HG02938 (cell line): ENCODE measurements around the gene CDKAL1.
"Not testable (repeated sequence)": the region's sequence is repeated elsewhere in the genome, so short reads cannot be mapped to it uniquely, and the experiment has no call there.

Experiments
- ATAC-seq: cut with Tn5 transposase; IDR thresholded peaks from one replicate; pipeline ENCODE4 v1.9.1; 2021; ENCODE audit warnings: mild to moderate bottlenecking, moderate library complexity; ENCODE audit not compliant: unreplicated experiment

Gene CDKAL1

DNA sequence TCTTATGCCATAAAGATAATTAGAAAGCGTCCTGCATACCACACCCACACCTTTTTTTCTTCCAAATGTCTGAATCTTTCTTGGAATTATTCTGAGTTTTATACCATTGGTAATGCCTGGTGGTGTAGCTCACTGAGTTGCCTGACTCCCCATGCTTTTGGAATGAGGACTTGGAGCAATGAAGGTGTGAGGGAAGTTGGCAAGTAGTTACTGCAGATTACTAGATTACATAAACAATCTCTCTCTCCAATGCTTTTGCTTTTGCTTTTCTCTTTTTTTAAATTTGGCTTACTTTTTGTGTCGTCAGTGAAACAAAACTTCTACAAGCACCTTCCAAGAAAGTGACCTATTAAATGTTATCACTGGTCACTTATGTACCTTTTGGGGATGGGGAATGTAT lies 653.2 kb downstream of the CDKAL1 start:
- ATAC-seq, result no peak

DNA sequence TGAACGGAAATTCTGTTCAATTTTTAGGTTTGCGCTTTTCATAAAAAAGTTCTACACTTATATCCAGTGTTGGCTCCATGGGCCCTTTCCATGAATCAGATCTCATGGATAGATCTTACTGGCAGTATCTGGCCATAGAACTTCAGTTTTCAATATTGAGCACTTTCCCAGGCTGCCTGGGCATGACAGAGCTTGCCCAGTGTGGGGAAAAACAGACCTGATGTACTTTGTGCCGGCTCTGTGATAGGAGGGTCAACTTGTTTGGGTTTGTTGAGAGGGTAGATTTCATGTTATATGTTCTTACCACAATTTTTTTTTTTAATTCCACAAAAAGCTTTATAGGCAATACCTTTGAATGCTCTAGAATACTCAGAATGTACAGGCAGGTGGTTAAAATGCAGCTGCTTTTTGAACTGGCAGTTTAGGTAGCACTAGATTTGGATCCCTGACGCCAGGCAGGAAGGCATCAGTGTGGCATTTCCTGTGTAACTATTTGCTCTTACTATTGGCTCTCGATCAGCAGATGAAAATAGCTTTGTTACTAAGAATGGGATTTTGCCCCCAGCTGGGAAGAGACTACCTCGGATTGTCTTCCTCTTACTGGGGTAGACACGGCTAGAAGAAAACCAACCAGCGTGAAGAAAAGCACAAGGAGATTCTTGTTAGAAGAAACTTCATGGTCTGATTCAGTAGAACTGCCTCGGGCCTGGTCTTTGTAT lies 654.4 kb downstream of the CDKAL1 start:
- no peak for ATAC-seq

DNA sequence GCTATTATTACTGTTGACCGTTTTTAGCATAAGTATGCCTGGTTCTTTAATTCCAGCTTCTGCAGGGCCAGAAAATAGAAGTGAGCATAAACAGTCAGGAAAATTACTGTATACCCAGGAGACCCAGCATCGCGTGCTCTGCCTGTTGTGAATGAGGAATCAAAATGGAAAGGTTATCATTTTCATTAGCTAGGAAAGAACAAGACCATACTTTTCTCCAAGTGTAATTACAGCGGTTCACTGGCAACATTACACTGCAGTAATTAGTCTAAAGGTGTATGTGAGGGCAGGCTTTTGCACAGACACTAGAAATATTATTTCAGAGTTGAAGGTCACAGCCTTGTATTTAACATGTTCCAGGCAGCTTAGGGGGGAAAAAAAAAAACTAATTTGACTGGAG lies 655.5 kb downstream of the CDKAL1 start:
- ATAC-seq, result no peak

DNA sequence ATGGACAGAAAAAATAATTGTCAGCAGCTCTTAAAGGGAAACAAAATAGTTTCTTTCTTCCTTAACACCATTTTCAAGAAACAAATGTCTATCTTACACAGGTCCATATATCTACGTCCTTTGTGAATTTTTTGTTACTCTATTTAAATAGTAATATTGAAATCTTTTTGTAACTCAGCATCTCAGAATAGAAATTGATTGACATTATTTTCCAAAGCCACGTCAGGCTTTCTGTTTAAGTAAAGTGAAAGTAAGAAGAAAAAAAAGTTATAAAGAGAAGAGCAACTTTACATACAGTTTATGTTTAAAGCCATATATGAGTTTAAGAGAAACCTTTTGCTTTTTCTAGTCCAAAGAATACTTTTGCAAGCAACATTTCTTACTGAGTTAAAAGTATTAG lies 656.4 kb downstream of the CDKAL1 start:
- no peak for ATAC-seq

DNA sequence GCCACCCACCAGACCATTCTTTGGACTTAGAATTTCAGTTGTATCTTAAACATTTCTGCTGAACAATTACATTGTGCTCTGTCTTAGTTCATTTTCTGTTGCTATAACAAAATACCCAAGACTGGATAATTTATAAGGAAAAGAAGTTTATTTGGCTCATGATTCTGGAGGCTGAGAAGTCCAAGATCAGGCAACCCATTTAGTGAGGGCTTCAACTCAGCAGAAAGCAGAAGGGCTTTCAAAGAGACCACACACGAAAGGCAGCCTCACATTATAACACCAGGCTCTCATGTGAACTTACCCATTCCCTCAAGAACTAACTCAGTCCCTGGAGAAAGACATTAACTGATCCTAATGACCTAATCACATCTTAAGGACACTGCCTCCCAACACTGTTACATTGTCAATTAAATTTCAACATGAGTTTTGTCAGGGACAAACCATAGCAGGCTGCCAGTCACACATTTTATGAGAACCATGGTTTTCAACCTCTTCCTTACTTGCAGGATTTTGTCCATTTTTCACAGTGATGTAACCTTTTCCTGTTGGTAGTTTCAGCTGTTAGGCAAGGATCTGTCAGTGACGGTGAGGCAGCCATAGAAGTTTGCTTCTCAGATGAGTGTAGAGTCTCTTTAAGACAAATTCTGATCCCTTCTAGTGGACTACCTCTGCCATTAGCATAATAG lies 659.7 kb downstream of the CDKAL1 start:
- no peak for ATAC-seq

DNA sequence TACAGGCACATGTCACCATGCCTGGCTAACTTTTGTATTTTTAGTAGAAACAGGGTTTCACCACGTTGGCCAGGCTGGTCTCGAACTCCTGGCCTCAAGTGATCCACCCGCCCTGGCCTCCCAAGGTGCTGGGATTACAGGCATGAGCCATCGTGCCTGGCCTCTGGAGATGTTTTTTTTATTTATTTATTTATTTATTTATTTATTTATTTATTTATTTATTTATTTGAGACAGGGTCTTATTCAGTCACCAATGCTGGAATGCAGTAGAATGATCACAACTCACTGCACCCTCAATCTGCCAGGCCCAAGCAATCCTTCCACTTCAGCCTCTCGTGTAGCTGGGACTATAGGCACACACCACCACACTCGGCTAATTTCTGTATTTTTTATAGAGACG lies 661.0 kb downstream of the CDKAL1 start:
- not testable (repeated sequence) for ATAC-seq

DNA sequence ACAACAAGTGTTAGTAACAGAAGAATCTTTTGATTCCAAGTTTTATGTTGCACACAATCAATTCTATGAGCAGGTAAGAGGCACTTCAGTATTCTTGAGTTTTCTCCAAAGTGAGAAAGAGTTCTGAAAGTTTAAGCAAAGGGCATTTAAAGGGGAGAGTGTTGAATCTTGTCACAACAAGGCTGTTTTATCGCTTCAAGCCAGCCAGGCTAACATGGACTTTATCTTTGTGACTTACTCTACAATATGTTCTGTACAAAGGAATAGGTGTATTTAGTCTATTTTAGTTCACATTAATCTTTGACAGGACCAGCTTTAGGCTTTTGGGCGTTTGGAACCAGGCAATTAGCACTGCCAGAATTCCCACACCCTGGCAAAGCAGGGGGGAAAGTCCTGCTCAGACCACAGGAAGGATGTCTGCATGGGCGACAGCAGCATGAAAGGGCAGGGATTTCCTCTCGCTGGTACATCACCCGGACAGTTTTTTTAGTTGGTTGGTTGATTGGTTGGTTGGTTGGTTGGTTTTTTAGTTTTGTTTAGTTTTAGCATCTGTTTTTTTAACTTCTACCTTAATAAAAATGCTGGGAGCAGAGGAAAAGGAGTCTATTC lies 663.9 kb downstream of the CDKAL1 start:
- ATAC-seq, result no peak

DNA sequence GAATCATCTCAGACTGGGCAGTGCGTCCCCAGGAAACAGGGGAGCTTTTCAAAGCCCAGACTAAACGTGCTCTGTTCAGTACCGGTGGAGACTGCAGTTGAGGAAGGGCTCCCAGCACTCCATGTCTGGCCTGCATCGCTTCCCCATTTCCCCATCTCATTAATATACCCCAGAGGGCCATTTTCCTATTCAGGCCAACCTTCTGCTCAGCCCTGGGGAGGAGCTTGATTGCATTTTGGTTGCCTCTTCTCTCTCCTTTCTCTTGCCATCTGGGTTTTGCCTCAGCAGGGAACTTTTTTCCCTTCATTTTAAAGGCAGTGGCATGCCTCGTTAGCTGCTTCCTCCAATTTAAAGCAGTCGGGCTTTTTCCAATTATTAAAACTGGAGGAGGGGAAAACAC lies 665.0 kb downstream of the CDKAL1 start:
- no peak for ATAC-seq

DNA sequence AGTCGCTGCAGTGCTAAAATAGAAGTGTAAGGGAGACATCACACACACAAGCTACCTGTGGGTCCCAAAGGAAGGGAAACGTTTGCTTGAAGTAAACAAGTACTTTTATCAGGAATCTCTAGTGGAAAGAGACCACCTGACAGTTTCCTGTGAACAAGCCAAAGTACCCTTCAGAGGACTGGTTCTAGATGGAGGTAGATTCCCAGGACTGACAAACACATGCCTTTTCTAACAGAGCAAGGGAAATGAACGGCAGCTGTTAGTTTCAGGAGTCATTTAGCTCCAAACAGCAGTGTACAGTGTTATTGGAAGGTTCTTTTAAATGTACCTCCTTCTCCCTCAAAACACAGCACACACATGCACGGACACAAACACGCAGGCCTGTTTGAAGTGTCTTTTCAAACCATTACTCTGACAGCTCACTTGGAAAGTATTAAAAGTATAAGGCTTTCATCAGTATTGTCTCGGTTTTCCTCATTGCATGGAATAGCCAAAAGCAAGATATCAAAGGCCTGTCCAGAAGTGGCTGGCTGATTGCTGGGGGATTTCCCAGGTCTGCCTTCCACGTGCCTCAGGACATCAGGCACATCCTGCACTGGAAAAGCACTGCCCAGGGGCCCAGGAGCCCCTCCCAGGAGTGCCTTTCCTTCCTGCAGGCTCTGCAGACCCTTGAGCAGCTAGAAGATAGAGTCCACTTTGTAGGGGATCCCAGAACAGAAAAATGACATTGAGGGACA lies 666.0 kb downstream of the CDKAL1 start:
- no peak for ATAC-seq

DNA sequence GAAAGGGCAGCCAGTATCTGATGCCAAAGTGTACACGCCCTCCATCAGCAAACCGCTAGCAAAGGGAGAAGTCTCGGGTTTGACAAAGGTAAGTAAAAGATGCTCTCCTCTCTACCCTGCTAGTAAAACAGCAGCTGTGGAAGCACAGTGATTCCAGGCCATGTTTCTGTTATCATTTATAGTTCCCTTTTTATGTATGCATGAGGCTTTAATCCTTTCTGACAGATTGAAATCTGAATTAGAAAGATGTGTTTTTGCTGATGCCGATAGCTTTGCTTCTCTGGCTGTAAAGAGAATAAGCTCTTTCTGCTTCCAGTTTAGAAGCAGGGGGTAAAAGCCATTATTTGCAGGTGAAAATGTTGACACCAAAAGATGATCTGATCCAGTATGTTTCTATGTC lies 666.9 kb downstream of the CDKAL1 start:
- no peak for ATAC-seq

DNA sequence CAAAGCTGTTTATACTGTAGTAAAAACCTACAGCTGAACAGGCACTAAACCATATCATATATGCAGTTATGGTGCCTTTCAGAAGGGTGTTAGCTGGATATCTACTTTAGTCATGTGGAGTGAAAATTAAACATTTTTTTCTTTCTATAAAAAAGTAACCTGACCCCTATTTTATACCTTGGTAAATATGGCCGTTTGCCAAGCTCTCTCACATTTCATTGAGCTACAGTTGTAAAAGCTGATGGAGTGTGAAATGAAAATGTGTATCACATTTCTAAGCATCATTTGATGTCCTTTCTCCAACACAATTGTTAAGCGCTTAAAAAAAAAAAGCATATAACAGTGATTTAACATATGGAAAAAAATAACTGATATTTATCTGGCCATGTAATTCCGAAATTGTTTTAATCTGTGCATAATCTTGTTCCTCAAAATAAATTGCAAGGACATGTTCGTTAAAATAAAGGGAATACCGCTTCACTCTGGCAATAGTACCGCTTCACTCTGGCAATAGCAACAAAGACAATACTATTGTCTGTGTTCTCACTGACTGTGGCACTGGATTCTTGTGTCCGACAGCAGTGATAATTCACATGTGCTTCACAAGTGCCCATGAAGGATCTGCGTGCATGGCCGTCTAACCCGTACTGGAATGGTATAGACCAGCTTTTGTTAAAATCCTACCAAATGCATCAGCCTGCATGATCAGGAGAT lies 667.5 kb downstream of the CDKAL1 start:
- ATAC-seq, result no peak

DNA sequence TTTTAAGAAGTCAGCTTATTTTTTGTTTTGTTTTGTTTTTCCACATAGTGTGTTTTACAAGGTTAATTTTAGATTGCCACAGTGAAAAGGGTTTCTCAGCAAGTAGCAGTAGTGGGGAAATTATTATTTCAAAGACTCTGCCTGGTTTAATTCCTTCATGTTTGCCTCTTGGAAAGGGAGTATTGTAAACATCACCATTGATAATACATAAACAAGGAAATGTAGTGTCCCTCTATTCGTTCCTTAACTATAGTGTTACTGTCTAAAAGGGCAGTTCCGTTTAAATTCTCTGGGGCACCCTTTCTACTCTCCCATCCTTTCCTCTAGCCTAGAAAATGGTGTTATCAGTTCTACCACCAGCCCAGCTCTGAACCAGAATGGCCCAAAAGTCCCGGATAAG lies 668.3 kb downstream of the CDKAL1 start:
- no peak for ATAC-seq

DNA sequence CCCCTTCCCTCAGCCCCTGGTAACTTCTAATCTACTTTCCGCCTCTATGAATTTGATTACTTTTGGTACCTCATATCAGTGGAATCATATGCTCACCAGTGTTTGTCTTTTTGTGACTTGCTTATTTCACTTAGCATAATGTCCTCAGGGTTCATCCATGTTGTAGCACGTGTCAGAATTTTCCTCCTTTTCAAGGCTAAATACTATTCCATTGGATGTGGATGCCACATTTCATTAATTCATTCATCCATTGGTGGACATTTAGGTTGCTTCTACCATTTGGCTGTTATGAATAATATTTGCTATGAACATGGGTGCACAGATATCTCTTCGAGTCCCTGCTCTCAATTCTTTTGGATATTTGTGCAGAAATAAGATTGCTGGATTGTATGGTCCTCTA lies 670.7 kb downstream of the CDKAL1 start:
- no peak for ATAC-seq

DNA sequence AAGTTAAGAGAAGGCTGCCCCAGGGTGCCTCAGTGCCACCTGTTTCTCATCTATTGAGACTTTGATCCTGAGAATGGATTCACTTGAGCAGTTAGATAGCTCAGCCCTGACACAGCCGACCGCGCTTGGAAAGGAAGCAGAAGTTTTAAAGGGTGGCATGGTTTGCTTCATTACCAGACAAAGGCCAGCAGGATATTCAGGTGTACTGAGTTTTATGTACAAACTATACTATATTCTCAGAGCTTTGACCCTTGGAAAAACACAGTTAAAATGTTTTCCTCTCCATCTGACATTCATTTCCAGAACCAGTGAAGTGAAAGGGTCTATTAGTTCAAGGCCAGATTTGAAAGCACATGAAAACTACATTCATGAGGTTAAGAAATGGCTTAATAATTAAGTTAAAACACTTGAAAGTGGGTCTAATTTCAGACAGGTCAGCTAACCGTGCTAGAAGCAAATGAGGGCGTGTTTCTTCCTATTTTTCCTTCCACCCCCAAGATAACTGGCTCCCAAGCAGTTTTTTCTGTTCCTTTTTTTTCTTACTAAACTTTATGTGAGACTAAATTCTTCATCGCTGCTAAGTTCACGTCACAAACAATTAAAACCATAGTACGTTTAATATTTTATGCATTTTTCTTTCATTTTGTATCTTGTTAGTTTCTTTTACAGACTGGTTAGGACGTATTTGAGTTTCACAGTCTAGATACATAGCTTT lies 674.0 kb downstream of the CDKAL1 start:
- ATAC-seq, result peak; percentile 51

DNA sequence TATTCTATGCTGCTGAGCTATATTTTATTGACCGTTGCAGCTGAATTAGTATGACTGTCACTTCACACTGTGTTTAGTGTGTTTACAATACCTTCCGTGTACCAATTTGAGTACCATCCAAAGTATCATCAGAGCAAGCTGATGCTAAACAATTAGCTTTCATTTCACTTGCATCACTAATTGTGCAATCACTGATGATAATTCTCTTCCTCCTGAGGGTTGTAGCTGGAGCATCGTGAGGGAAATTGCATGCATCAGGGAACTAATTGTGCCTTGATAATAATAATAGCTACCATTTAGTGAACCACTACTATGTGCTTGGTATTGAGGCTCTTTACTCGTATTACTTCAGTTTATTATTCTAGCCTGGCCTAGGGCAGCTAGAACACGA lies 674.5 kb downstream of the CDKAL1 start:
- ATAC-seq, result no peak

DNA sequence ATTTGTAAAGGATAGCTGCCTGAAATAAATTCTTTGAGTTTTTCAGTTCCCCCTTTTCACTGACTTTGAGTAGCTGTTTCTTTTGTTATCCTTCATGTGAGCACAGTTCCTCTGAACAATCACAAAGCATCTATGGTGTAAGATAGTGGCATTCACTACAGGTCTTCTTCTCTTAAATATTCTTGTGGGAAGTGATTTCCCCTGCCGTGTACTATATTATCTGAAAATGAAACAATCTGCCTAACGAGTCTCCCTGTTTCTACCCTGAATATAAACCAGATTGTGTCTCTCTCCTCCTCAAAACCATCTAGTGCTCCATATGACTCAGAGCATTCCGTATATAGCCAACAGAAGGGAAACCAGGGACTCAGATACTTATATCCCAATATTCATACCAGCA lies 679.2 kb downstream of the CDKAL1 start:
- ATAC-seq, result peak; percentile 50

DNA sequence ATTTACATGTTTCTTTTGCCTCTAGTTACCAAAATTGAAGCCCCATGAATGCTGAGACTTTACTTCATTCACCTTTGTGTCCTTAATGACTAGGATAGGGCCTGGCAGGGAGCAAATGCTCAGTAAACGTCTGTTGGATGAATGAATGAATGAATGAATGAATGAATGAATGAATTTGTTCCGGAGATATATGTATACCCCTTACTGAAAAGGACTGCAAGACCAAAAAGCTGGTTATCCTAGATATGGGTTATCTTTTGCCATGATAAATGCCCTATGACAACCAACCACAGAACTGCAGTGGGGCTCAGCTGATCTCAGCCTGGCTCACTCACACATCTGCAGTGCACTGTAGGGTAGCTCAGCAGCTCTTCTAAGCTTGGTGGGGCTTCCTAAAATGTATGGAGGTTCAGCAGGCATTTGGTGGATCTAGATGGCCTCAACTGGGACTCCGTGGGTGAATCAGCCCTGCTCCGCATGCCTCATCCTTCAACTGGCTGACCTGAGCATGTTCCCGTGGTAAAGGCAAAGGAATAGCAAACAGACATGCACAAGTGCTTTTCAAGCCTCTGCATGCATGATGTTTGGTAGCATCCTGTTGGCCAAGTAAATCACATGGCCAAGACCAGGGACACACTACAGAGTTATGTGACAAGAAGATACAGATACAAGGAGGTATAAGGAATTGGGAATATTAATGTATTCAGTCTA lies 680.6 kb downstream of the CDKAL1 start:
- no peak for ATAC-seq

DNA sequence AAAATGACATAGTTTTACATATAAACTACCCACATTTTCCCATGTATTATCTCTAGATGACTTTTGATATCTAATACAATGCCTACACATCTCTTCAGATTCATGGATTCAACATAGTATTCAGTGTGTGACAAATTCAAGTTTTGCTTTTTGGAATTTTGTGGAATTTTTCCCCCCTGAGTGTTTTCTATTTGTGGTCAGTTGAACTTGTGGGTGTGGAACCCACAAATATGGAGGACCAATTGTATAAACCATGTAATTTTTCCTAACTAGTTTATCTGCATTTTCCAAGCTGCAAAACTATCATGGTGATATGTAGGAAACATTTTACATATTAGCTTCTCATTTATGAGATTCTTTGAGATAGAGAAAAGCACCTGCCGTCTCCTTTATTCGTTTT lies 685.0 kb downstream of the CDKAL1 start:
- ATAC-seq, result no peak

DNA sequence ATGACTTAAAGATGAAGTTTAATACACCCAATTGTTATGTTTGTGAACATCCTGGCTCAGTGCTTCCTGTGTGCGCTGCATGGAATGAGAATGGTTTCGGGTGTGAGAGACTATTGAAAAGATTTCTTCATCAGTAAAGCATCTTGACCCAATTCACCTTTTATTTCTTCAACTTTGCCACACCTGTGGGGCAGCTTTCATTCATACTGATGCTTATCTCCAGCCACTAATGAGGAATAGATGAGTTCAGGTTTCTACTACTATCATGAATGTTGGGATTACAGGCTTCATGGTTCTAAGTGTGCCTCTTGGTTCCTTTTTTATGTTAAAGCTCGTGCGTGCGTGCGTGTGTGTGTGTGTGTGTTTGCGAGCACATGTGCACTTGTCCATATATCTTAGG lies 685.6 kb downstream of the CDKAL1 start:
- ATAC-seq, result no peak
